ENCODE results near the gene PCDHGA11.
"Not testable (repeated sequence)": the region's sequence is repeated elsewhere in the genome, so short reads cannot be mapped to it uniquely, and the experiment has no call there.

The PCDHGA11 gene

DNA sequence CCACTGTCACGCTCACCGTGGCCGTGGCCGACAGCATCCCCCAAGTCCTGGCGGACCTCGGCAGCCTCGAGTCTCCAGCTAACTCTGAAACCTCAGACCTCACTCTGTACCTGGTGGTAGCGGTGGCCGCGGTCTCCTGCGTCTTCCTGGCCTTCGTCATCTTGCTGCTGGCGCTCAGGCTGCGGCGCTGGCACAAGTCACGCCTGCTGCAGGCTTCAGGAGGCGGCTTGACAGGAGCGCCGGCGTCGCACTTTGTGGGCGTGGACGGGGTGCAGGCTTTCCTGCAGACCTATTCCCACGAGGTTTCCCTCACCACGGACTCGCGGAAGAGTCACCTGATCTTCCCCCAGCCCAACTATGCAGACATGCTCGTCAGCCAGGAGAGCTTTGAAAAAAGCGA, 11.9 kb downstream of the PCDHGA11 start:
- DNase-seq, result not testable (repeated sequence)

DNA sequence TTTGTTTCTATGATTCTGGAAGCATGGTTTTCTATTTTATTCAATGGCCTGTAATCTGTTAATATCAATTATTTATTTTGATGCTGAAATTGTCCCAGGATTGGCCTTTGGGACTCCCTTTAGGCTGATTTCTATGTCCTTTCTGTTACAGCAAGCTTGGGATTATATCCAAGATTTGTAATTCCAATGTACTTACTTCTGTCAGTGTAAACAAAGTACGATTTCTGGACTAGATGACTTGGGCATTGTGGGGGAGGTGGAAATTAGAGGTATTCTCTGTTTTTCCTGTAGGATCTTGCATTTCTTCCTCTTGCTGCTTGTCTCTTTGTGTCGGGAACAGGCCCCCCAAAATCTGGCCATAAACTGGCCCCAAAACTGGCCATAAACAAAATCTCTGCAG, 13.2 kb downstream of the PCDHGA11 start:
- no peak for DNase-seq

GRCh38 chr5:141437221-141437620, 16.4 kb downstream of the PCDHGA11 start:
- no peak for DNase-seq

DNA sequence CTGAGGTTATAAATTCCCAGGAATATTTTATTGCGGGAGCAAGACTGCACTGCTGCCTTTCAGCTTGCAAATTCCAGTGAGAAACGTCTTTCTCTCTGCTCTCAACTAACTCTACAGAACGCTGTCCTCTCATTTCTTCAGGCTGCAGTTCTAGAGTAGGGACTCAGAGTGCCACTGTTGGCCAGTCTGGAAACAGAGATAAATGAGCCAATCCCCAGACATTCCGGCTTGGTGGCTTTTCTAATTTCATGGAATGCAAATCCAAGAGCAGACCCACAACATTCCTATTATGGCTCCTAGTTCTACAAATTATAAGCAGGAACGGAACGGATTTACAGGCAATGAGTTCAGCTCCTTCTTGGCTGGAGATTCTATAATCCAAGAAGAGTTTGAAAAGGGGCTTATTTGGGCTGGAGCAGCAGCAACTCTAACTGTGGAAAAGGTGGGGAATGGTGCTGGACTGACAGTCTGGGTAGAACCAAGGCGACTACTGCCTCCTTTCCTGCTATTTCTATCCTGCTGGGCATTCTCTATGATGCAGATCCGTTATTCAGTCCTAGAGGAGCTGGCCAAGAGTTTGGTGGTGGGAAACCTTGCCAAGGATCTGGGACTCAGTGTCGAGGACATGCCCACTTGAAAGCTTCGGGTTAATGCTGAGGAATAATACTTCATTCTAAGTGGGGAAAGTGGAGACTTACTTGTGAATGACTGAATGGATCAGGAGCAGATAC, 18.7 kb downstream of the PCDHGA11 start:
- DNase-seq, result no peak

DNA sequence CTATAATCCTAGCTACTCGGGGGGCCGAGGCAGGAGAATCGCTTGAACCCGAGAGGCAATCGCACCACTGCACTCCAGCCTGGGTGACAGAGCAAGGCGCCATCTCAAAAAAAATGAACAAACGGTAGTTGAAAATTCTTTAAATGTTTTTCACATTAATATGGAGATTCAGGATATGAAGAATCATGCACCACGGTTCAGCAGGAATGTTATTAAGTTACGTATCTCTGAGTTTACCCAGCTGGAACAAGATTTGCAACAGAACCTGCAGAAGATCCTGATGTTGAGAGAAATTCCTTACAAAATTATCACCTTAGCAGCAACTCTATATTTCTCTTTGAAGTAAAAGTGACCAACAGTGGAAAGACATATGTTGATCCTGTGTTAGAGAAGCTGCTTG, 19.5 kb downstream of the PCDHGA11 start:
- no peak for DNase-seq

- DNase-seq, result no peak
Observed at GRCh38 chr5:141441571-141442170, 20.8 kb downstream of the PCDHGA11 start.

GRCh38 chr5:141465351-141465750, 44.5 kb downstream of the PCDHGA11 start:
- no peak for DNase-seq
